Measurements from ENCODE around the gene NUMBL.

NUMBL gene

GRCh38 chr19:40717325-40717879 is 27.0 kb upstream of the NUMBL start:
- no peak for DNase-seq (ENCODE audit: low read depth, low spot score)
- H3K4me3 ChIP-seq (ENCODE audit: low read length) = peak overlapping the region; percentile 89

DNA sequence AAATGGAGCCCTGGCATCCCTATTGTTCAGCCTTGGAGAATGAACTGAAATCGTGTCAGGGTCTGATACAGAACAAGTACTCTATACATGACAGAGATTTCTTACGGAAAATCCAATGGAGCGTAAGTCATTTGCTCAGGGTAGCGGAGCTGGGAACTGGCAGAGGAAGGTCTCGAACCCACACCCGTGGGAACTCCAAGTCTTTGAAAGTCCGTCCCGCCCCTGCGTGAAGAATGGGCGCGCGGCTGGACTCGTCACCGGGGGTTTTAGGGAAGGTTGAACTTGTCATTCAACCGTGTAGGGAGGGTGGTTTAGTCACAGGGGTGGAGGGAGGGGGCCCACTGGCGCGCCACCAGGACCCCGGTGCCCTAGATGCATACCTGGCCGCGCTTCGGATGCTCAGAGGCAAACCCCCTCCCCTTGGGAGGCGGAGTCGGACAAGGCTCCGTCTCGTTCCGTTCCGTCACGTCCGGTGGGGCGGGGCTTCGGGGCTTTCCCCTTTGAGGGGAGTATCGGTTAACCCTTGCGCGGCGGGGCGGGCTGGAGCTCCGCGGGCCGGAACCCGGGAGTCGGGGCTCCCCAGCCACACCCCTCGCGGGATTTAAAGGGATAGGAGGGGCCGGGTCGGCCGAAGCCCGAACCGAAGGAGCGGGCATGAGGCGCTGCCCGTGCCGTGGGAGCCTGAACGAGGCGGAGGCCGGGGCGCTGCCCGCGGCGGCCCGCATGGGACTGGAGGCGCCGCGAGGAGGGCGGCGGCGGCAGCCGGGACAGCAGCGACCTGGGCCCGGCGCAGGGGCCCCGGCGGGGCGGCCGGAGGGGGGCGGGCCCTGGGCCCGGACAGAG is 26.3 kb upstream of the NUMBL start, which contains the start of the genes COQ8B and ITPKC:
Gene COQ8B, minus strand, starts transcription at position 405 of the 843 bp plus-strand sequence. CDS start 2,254 bp downstream, outside the sequence.
Gene ITPKC, plus strand, starts transcription at position 631 of the 843 bp plus-strand sequence. Its CDS starts 24 bp downstream, at position 655.
- DNase-seq (ENCODE audit: low read depth, low spot score) = peak; percentile 92
- H3K4me3 ChIP-seq (ENCODE audit: low read length) = peak within 1 kb of the TSS; percentile 89

- peak overlapping the region; percentile 89 for H3K4me3 ChIP-seq (ENCODE audit: low read length)
- DNase-seq (ENCODE audit: low read depth, low spot score) = peak; percentile 28
These were observed 25.6 kb upstream of the NUMBL start for GRCh38 chr19:40716031-40716481.

- H3K4me3 ChIP-seq (ENCODE audit: low read length) = peak overlapping the region; percentile 89
- DNase-seq (ENCODE audit: low read depth, low spot score) = peak; percentile 91
These were observed 24.2 kb upstream of the NUMBL start for GRCh38 chr19:40714441-40715299.

- DNase-seq (ENCODE audit: low read depth, low spot score) = no peak
- no peak overlapping the region; the same call in 1 of the 2 replicates for H3K4me3 ChIP-seq (ENCODE audit: low read length)
These were observed 23.5 kb upstream of the NUMBL start for GRCh38 chr19:40713939-40714338.

DNA sequence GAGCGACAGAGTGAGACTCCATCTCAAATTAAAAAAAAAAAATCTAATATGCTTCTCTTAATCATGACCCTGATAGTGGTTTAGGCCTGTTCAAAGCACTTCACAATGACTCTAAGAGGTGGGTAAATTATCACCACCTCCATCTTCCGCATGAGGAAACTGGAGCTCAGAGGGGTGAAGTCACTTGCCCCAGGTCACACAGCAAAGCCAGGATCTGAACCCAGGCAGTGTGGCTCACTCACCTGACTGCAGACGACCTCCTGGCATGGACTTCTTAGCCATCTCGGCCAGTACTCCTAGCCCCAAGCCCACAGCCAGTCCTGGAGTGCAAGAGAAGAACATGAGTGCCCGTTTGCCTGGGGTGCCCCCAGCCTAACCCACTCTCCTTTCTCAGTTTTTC is 19.4 kb upstream of the NUMBL start:
- no peak for DNase-seq (ENCODE audit: low read depth, low spot score)
- no peak overlapping the region for H3K4me3 ChIP-seq (ENCODE audit: low read length)

- no peak for DNase-seq (ENCODE audit: low read depth, low spot score)
These were observed 17.2 kb upstream of the NUMBL start for GRCh38 chr19:40707615-40708014.

GRCh38 chr19:40705950-40706619 is 15.6 kb upstream of the NUMBL start:
- no peak for DNase-seq (ENCODE audit: low read depth, low spot score)

More at GRCh38 chr19:40707615-40708014, 17.2 kb upstream of the NUMBL start:
- no peak overlapping the region for H3K4me3 ChIP-seq (ENCODE audit: low read length)

GRCh38 chr19:40705362-40705651 is 14.9 kb upstream of the NUMBL start:
- DNase-seq (ENCODE audit: low read depth, low spot score) = no peak
- no peak overlapping the region for H3K4me3 ChIP-seq (ENCODE audit: low read length)

More at GRCh38 chr19:40705950-40706619, 15.6 kb upstream of the NUMBL start:
- no peak overlapping the region for H3K4me3 ChIP-seq (ENCODE audit: low read length)

GRCh38 chr19:40704491-40705361 is 14.3 kb upstream of the NUMBL start:
- no peak for DNase-seq (ENCODE audit: low read depth, low spot score)
- H3K4me3 ChIP-seq (ENCODE audit: low read length) = no peak overlapping the region

- no peak overlapping the region for H3K4me3 ChIP-seq (ENCODE audit: low read length)
- no peak for DNase-seq (ENCODE audit: low read depth, low spot score)
These were observed 12.7 kb upstream of the NUMBL start for GRCh38 chr19:40703029-40703755.

DNA sequence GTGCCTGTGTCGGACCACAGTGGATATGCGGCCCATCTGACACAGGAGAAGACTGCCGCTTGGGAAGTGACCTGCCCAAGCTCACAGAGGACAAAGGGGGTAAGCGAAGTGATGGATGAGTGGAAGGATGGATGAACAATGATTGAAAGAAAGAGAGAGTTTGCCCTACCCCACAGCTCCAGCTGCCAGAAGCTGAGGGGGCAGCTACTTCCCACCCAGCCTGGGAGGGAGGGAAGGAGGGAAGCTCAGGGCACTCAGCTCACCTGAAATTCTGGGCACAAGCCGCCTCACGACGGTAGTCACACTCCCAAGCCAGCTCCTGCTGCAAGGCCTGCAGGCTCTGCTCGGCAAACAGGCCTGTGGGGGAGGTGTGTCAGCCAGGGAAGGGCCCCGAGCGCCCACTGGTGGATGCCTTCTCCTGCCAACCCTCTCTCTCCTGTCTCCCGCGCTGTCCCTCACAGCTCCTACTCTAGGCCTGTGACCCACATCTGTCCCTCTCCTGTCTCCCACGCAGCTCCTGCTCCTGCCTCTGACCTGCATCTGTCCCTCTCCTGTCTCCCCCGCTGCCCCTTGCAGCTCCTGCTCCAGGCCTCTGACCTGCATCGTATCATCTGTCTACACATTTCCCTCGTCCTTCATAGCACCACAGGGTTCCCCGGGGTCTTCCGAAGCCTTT is 12.0 kb upstream of the NUMBL start:
- DNase-seq (ENCODE audit: low read depth, low spot score) = no peak
- H3K4me3 ChIP-seq (ENCODE audit: low read length) = no peak overlapping the region

GRCh38 chr19:40701758-40702157 is 11.3 kb upstream of the NUMBL start:
- H3K4me3 ChIP-seq (ENCODE audit: low read length) = no peak overlapping the region
- DNase-seq (ENCODE audit: low read depth, low spot score) = no peak

- DNase-seq (ENCODE audit: low read depth, low spot score) = no peak
- H3K4me3 ChIP-seq (ENCODE audit: low read length) = no peak overlapping the region
These were observed 9.6 kb upstream of the NUMBL start for GRCh38 chr19:40700083-40700482.

- no peak for DNase-seq (ENCODE audit: low read depth, low spot score)
- H3K4me3 ChIP-seq (ENCODE audit: low read length) = no peak overlapping the region
These were observed 6.6 kb upstream of the NUMBL start for GRCh38 chr19:40697007-40697406.

GRCh38 chr19:40695881-40696280 is 5.4 kb upstream of the NUMBL start:
- H3K4me3 ChIP-seq (ENCODE audit: low read length) = no peak overlapping the region

GRCh38 chr19:40693896-40694295 is 3.4 kb upstream of the NUMBL start:
- H3K4me3 ChIP-seq (ENCODE audit: low read length) = no peak overlapping the region

More at GRCh38 chr19:40695881-40696280, 5.4 kb upstream of the NUMBL start:
- DNase-seq (ENCODE audit: low read depth, low spot score) = no peak

More at GRCh38 chr19:40693896-40694295, 3.4 kb upstream of the NUMBL start:
- no peak for DNase-seq (ENCODE audit: low read depth, low spot score)
